Uterus (tissue), 2 donors: ENCODE measurements around the gene DMRTB1.

ENCODE experiments used
- CTCF ChIP-seq, 4 experiments: fragments of 200-600 bp in 2 of 4; fragments of 450-650 bp in 2 of 4; sonication (generic) in 2 of 4; IDR thresholded peaks; one replicate each; pipeline ENCODE4 v1.5.1; 2016 to 2019; ENCODE audit warnings: antibody characterized with exemption in 4 of 4, mild to moderate bottlenecking in 2 of 4, moderate library complexity in 1 of 4
- POLR2A ChIP-seq, 2 donors: fragments of 450-650 bp; IDR thresholded peaks; one replicate each; pipeline ENCODE4 v1.6.1; 2016; ENCODE audit warnings: antibody characterized with exemption in 2 of 2, mild to moderate bottlenecking in 1 of 2, moderate library complexity in 1 of 2

- no peak for TF ChIP-seq CTCF (IDR thresholded peaks at IDR 0.05)
- no peak for TF ChIP-seq POLR2A (IDR thresholded peaks at IDR 0.05)
Measured at GRCh38 chr1:53510215-53510614, 51.0 kb downstream of the DMRTB1 start.
